ENCODE data around the gene RBM26. TPM values are rescaled to one million over a fixed set of nuclear protein-coding genes. Genes with fewer than 3 reads are reported as not detected.

The RBM26 gene
- total RNA-seq, 1 experiment from 2014 or later, result 70.5 TPM

DNA sequence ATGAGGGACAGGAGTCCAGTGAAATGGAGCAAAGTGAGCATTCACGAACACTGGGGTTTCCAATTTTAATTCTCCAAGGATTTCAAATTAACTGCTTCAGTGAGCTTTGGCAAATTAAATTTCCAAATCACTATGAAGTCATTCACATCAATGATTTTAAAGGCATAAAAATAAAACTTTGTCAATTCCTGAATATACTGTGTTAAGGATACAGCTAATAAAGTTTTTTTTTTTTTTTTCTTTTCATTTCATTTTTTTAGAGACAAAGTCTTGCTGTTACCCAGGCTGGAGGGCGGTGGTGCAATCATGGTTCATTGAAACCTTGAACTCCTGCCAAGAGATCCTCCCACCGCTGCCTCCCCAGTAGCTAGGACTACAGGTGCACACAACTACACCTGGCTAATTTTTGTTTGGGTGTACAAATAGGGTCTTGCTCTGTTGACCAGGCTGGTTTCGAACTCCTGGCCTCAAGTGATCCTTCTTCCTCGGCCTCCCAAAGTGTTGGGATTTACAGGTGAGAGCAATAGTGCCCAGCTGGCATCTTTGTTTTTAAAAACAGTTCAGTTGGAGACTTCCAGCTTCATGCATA lies 21.9 kb downstream of the RBM26 start:
- no peak overlapping the region for H3K14ac ChIP-seq (ENCODE audit: insufficient read depth, low read length)
- H4K8ac ChIP-seq (replicated peaks; ENCODE audit: insufficient read length, low read depth, low read length), result no peak overlapping the region
- H3T11ph ChIP-seq (ENCODE audit: low read length), result no peak overlapping the region
- peaks cover 26% of the 10 kb centered on the region; the same call in 1 of the 2 replicates for H3K79me2 ChIP-seq (ENCODE audit: insufficient read depth, low read length)
- Mint-ChIP-seq H3K9me3 (no peaks in the 10 kb centered on the region), H3K36me3 (ENCODE audit: insufficient read depth in 1 of 3, low read depth in 3 of 3) (peaks cover 0 to 3% (median 0%) of the 10 kb centered on the region in 3 experiments; a peak in 4 of 7 replicates), H3K27ac (peak overlapping the region in 1 of 3 experiments; percentile 86; a peak in 3 of 7 replicates), H3K27me3 (ENCODE audit: low read depth) (no peaks in the 10 kb centered on the region), H3K4me3 (no peak overlapping the region; a peak in 1 of 5 replicates), H3K4me1 (peaks cover 31 to 48% of the 10 kb centered on the region in 2 experiments)
- TF ChIP-seq, protein P1, sequence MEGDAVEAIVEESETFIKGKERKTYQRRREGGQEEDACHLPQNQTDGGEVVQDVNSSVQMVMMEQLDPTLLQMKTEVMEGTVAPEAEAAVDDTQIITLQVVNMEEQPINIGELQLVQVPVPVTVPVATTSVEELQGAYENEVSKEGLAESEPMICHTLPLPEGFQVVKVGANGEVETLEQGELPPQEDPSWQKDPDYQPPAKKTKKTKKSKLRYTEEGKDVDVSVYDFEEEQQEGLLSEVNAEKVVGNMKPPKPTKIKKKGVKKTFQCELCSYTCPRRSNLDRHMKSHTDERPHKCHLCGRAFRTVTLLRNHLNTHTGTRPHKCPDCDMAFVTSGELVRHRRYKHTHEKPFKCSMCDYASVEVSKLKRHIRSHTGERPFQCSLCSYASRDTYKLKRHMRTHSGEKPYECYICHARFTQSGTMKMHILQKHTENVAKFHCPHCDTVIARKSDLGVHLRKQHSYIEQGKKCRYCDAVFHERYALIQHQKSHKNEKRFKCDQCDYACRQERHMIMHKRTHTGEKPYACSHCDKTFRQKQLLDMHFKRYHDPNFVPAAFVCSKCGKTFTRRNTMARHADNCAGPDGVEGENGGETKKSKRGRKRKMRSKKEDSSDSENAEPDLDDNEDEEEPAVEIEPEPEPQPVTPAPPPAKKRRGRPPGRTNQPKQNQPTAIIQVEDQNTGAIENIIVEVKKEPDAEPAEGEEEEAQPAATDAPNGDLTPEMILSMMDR (conservative IDR thresholded peaks at IDR 0.05), result no peak
- H4K20me1 ChIP-seq (ENCODE audit: control insufficient read depth, insufficient read depth, insufficient read length), result no peaks in the 10 kb centered on the region
- no peak overlapping the region for H2BK12ac ChIP-seq (ENCODE audit: insufficient read length, low read depth, low read length)
- H2BK15ac ChIP-seq (ENCODE audit: low read depth, low read length), result no peak overlapping the region
- H4K5ac ChIP-seq (ENCODE audit: insufficient read length, low read depth, low read length), result no peak overlapping the region
- no peak overlapping the region for H2BK5ac ChIP-seq (ENCODE audit: insufficient read length, low read length)
- no peak overlapping the region for H3K18ac ChIP-seq (ENCODE audit: insufficient read length, low read depth, low read length)
- no peak overlapping the region for H2AK5ac ChIP-seq (ENCODE audit: insufficient read length, low read length)
- H3K23ac ChIP-seq (ENCODE audit: insufficient read length, low read depth, low read length), result no peak overlapping the region
- no peak overlapping the region for H3K56ac ChIP-seq (ENCODE audit: insufficient read length, low read depth, low read length)
- peaks cover 3% of the 10 kb centered on the region for H3K79me1 ChIP-seq (ENCODE audit: insufficient read depth, low read depth, low read length, poor library complexity, severe bottlenecking)
- no peak overlapping the region for H3K27ac ChIP-seq (ENCODE audit: insufficient read length, low read depth, low read length)
- no peak for DNase-seq
- no peaks in the 10 kb centered on the region for H3K9me3 ChIP-seq (ENCODE audit: control insufficient read depth, low read depth, low read length)
- WGBS (ENCODE audit: extremely low coverage, insufficient read length, low lambda C conversion rate), result no CpG with 5 or more reads among the region's 5 CpGs
- no peak overlapping the region for H3K9ac ChIP-seq (ENCODE audit: extremely low read depth, insufficient read length, low read length)
- H2AFZ ChIP-seq (ENCODE audit: low read length), result no peak overlapping the region
- no peak overlapping the region for H3K4ac ChIP-seq (ENCODE audit: low read depth, low read length)
- no peak overlapping the region for H2BK20ac ChIP-seq (ENCODE audit: low read depth, low read length, poor library complexity, severe bottlenecking)
- H2BK120ac ChIP-seq (ENCODE audit: low read depth, low read length, poor library complexity, severe bottlenecking), result no peak overlapping the region
- H3K27me3 ChIP-seq (ENCODE audit: insufficient read depth, low read length), result no peaks in the 10 kb centered on the region
- no peaks in the 10 kb centered on the region for H3K23me2 ChIP-seq (ENCODE audit: insufficient read length, low read depth, low read length, poor library complexity, severe bottlenecking)
- no peak overlapping the region for H4K91ac ChIP-seq (ENCODE audit: insufficient read length, low read depth, low read length)
- H3K4me2 ChIP-seq (ENCODE audit: insufficient read depth, insufficient read length, low read length), result peak overlapping the region; percentile 4
- no peaks in the 10 kb centered on the region; the same call in 1 of the 2 replicates for H3K4me1 ChIP-seq (ENCODE audit: insufficient read depth, low read length)
